Neutrophil (primary cell): ENCODE results near the gene TTLL10.

Source experiments
- H3K27ac ChIP-seq: fragments of 200-600 bp; sonication (generic); 2 replicates; pipeline ENCODE4 v1.5.1; 2016; ENCODE audit warnings: mild to moderate bottlenecking, moderate library complexity
- H3K27me3 ChIP-seq: fragments of 200-600 bp; sonication (generic); 2 replicates; pipeline ENCODE4 v1.6.0; 2016; ENCODE audit warnings: mild to moderate bottlenecking
- H3K36me3 ChIP-seq: fragments of 200-600 bp; sonication (generic); 2 replicates; pipeline ENCODE4 v1.5.1; 2017
- H3K4me1 ChIP-seq, 2 experiments: fragments of 200-600 bp in 1 of 2; sonication (generic) in 1 of 2; 1 replicate in 1 of 2; 2 replicates in 1 of 2; pipeline versions ENCODE4 v1.5.1 to v1.6.1; 2013 to 2016; ENCODE audit warnings: low read depth in 1 of 2, low read length in 1 of 2, mild to moderate bottlenecking in 1 of 2, moderate library complexity in 1 of 2; ENCODE audit not compliant: control insufficient read depth in 1 of 2, insufficient read depth in 1 of 2
- H3K4me3 ChIP-seq, 2 experiments: fragments of 200-600 bp in 1 of 2; sonication (generic) in 1 of 2; 1 replicate in 1 of 2; 2 replicates in 1 of 2; pipeline ENCODE4 v1.5.1; 2013 to 2016; ENCODE audit warnings: low read depth in 1 of 2, low read length in 1 of 2, mild to moderate bottlenecking in 1 of 2, moderate library complexity in 1 of 2
- H3K9me3 ChIP-seq: fragments of 200-600 bp; sonication (generic); 2 replicates; pipeline ENCODE4 v1.5.1; 2016
- TF ChIP-seq, protein P1 (sequence below): fragments of 200-600 bp; sonication (generic); IDR thresholded peaks from 2 replicates; pipeline ENCODE4 v1.5.1; 2016; ENCODE audit warnings: antibody characterized with exemption

The TTLL10 gene

DNA sequence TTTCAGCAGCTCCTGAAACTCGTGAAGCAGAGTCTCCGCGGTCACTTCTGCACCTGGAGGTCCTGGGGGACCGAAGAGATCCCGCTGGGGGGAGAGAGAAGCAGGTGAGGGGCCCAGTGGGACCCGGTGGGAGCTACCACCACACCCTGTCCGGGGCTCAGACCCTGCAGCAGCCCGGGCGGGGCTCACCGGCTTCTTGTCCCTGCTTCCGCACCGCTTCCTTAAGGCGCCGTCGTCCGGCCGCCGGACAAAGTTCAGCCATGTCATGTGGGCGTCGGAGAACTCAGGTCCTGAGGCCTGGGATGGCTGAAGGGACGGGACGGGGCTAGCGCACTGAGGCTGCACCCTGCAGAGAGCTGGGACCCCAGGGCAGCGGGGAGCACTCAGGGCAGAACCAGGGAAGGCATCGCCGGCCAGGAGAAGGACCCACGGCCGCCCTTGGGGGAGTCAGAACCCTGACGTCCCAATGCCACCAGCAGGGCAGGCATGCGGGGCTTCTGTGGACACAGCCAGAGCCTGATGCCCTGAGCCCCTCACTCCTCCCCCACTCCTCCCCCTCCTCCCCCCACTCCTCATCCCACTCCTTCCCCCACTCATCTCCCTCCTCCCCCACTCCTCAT, 70.6 kb downstream of the TTLL10 start:
- H3K27me3 ChIP-seq, result peaks cover 51% of the 10 kb centered on the region

DNA sequence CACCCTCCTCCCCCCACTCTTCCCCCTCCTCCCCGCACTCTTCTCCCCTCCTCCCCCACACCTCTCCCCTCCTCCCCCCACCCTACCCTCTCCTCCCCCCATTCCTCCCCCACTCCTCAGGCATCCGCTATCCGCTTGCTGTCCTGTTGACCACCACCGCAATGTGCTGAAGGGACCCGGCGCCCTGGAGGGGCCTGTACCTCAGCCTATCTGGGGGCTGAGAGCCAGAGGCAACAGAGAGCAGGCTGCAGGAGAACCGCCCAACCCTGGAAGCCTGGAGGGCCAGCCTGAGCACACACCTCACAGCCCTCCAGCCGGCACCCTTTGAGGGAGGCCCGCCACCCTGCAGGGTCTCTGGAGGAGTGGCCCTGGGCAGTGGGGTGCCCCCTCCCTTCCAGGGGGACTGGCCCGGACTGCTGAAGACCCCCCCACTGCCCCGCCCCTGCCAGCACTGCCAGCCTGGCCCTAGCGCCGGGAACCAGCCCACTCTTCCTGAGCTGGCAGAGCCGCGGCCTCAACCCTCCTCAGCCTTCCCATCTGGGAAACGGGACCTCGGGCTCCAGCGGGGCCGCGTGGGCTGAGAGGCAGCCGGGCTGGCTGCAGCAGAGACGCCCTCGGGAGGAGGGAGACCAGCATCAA, 71.6 kb downstream of the TTLL10 start:
- H3K27me3 ChIP-seq, result peaks cover 42% of the 10 kb centered on the region
- H3K9me3 ChIP-seq, result no peaks in the 10 kb centered on the region
- no peak overlapping the region for H3K4me3 ChIP-seq
- H3K4me1 ChIP-seq, result no peaks in the 10 kb centered on the region
- H3K36me3 ChIP-seq, result no peaks in the 10 kb centered on the region
- H3K27ac ChIP-seq, result no peak overlapping the region
- TF ChIP-seq, protein P1, sequence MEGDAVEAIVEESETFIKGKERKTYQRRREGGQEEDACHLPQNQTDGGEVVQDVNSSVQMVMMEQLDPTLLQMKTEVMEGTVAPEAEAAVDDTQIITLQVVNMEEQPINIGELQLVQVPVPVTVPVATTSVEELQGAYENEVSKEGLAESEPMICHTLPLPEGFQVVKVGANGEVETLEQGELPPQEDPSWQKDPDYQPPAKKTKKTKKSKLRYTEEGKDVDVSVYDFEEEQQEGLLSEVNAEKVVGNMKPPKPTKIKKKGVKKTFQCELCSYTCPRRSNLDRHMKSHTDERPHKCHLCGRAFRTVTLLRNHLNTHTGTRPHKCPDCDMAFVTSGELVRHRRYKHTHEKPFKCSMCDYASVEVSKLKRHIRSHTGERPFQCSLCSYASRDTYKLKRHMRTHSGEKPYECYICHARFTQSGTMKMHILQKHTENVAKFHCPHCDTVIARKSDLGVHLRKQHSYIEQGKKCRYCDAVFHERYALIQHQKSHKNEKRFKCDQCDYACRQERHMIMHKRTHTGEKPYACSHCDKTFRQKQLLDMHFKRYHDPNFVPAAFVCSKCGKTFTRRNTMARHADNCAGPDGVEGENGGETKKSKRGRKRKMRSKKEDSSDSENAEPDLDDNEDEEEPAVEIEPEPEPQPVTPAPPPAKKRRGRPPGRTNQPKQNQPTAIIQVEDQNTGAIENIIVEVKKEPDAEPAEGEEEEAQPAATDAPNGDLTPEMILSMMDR, result no peak

More for the DNA sequence above, 70.6 kb downstream of the TTLL10 start:
- TF ChIP-seq, protein P1, result no peak
- Histone ChIP-seq H3K36me3 (no peaks in the 10 kb centered on the region), H3K4me3 (no peak overlapping the region), H3K27ac (no peak overlapping the region), H3K4me1 (no peaks in the 10 kb centered on the region), H3K9me3 (no peaks in the 10 kb centered on the region)

DNA sequence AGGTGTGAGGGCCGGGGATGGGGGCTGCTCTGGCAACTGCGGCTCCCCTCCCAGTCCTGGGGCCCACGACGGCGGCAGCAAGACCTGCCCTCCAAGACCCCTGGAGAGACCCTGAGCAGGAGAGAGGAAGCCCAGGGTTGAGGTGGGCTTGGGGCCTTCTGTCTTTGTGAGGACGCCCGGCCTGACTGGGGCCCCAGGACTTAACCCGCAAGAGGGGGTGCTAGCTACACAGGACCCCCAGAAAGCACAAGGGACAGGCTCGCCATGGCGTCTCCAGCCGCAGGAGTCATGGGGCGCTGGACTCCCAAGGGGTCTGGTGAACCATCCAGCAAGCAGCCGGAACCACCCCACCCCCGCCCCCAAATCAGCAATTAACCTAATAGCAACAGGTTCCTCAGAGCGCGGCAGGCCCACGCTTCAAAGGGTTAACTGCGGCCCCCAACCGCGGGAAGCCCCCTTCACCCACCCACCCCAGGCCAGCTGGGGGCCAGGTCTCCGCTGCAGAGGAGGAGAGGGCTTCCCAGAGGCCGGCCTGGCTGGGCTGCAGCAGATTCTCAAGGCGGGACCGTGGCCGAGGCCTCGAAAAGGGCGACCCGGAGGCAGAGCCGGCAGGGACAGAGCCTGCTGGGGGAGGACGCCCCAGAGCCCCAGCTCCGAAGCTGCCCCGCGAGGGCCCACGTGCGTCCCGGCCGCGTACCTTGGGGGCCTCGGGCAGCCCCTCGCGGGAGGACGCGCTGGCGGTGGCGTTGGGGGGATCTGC, 72.3 kb downstream of the TTLL10 start:
- Histone ChIP-seq H3K36me3 (peaks cover 5% of the 10 kb centered on the region), H3K27me3 (peaks cover 38% of the 10 kb centered on the region), H3K4me1 (no peaks in the 10 kb centered on the region), H3K9me3 (no peaks in the 10 kb centered on the region), H3K27ac (no peak overlapping the region), H3K4me3 (no peak overlapping the region)
- TF ChIP-seq, protein P1, result no peak

DNA sequence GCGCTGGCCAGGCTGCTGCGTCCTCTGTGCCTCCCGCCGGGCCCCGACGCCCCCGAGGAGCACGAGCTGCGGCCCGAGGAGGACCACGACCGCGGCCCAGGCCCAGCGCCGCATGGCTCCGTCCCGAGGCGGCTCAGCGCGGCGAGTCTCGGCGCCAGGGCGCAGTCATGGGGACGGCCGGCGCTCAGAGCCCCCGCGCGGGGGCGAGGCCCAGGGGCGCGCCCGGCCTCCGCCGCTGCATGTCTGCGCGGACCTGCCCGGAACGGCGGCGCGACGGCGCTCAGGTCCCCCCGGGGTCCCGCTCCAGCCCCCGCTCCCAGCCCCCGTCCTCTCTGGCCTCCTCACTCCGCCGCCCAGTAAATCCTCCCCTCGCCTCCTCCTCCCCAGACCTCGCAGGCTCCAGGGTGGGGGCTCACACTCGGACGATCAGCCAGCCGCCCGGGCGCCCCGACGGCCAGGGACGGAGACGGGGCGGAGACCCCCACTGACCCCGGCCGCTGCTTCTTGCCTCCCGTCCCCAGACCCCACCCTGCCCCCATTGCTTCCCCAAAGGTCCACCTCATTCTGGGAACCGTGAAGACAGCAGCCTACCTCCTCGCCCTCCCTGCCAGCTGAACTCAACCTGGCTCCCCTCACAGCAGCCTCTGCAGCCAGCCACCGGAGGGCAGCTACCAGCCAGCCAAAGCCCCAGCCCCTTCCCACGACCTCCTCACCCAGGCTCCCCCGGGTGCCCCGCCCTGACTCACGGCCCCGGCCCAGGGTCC, 73.1 kb downstream of the TTLL10 start, which contains the start of gene C1QTNF12:
TSS of gene C1QTNF12 (minus strand) at position 146 of the 764 bp plus-strand sequence. CDS start at position 114, 32 bp downstream.
- Histone ChIP-seq H3K4me3 (no peak within 1 kb of the TSS), H3K27ac (no peak within 1 kb of the TSS), H3K36me3 (peaks cover 11% of the 10 kb centered on the region), H3K27me3 (peaks cover 36% of the 10 kb centered on the region), H3K4me1 (no peaks in the 10 kb centered on the region), H3K9me3 (no peaks in the 10 kb centered on the region)
- TF ChIP-seq, protein P1, result no peak

DNA sequence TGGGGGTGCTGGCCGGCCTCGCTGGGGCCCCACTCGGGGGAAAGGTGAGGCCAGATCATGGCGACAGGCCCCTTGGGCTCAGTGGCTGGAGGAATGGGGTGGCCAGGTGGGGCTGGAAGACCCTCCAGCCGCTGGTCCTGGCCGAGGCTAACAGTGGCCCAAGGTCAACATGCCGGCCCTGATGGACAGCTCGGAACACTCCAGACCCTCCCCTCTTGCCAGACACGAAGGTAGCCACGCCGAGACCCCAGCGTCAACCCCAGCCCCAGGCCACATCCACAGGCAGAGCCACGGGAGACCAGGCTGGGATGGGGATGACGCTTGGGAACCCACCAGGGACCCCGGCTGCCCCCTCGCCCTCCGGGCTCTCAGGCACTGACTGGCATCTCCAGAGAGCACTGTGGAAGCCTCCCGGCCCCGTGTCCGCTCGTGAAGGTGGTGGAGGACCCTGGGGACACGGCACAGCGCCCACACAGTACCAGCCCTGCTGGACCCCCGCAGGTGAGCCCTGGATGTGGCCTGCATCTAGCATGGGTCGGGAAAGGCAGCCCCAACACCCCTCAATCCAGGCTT, 73.7 kb downstream of the TTLL10 start:
- Histone ChIP-seq H3K27me3 (peaks cover 36% of the 10 kb centered on the region), H3K4me1 (no peaks in the 10 kb centered on the region), H3K4me3 (no peak overlapping the region), H3K36me3 (peaks cover 17% of the 10 kb centered on the region), H3K9me3 (no peaks in the 10 kb centered on the region), H3K27ac (no peak overlapping the region)
- TF ChIP-seq, protein P1, result no peak
